Renal cortical epithelial cell (primary cell): Measurements from ENCODE around the gene KIAA0753. TPM values are rescaled to one million over a fixed set of nuclear protein-coding genes. Genes with fewer than 3 reads are reported as not detected.

Source experiments
- DNase-seq: peaks from one replicate; pipeline ENCODE4 v3.0.0-alpha.2; 2011; ENCODE audit warnings: low read depth
- total RNA-seq: library from RNA; depleted of rRNA; stranded (reverse); fragments of >200 nt; gene quantifications from 2 replicates; pipeline ENCODE4 v1.2.3, GENCODE V29; 2014

Gene KIAA0753
- total RNA-seq, 1 donor from 2014 or later, result 25.6 TPM

DNA sequence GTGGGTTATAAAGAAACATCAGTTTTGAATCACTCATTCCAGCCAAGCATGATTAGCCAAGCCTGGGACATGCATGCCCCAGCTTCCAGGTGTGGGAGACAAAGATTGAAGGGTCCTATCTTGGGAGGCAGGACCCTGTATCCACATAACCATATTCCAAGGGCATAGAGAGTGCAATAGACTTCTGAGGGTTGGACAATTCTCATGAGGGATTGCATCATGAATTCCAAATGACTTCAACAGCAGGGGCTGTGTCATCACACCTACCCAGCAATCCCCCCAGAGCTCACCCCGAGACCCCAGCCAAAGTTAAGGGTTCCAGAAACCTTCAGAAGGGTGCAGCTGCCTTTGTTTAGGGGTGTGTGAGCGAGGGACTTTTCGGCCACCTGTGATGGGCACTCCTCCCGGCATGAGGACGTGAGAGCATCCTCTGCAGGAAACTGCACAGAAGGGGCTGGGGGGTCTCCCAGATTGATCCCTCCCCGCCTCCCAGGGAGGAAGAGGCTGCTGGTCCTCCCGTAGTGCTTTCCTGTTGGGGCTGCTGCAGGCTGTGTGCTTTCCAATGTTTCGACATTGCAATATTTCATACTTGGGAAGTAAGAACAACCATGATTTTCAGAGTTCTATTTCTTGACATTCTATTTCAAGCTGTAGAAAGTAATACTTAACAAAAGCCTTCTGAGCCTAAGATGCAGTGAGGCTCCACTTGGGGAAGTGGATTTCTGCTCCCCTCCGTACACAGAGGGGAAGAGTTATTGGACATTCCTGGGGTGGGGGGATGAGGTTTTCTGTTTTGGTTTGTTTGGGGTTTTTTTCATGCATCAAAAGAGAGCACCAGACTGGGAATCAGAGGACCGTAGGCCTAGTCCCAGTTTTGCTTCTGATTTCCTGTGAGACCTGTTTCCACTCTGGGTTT, 70.9 kb downstream of the KIAA0753 start:
- DNase-seq, result no peak

DNA sequence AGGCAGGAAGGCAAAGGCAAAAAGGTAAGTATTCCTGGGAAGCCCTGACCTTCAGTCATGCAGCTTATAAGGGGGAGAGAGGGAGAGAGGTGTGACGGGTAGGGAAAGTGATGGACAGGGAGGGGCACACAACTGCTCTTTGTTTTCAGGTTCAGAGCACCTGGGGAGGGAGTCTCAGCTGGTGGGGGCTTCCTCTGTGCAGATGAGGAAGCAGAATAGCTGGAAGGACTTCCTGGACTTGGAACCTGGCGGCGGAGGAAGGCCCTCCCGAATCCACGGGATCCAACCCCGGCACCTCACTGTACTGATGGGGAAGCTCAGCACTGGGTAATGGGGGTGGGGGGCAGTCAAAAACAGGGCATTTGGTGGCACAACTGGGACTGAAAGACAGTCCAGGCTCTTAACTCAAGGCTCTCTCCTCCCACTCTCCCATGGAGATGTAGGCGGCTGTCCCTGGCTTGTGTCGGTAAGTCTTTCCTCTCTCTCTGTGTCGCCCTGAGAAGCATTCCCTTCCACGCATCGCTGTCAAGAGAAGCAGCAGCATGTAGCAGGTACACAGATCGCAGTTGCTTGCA, 72.2 kb downstream of the KIAA0753 start:
- no peak for DNase-seq

DNA sequence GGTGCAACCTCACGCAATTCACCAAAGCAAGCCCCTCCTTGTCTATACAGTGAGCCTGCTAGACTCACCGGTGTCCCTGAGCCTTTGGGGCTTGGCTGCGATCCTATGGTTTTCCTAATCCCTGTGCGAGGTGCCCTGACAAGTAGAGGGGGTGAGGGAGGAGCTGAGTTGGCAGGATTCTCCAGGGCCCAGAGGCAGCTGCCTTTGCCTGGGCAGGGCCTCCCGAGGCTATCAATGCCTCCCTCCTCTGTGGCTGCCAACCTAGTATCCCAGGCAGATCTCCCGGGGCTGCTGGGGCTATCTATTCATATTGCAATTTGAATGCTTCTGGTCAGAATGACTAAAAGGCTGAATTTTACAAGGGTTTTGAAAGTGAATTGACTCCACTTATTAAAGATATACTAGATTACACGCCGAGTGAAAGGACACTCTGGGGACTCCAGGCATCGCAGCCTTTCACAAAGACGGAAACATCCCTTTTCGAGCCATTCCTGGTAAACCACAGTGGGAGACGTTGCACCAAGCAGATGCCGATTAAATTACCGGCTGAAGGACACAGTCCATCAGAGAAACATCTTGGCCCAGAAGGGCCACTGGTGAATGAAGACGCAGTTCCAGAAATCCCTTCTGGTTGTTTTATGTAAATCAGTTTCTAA, 72.9 kb downstream of the KIAA0753 start:
- no peak for DNase-seq

DNA sequence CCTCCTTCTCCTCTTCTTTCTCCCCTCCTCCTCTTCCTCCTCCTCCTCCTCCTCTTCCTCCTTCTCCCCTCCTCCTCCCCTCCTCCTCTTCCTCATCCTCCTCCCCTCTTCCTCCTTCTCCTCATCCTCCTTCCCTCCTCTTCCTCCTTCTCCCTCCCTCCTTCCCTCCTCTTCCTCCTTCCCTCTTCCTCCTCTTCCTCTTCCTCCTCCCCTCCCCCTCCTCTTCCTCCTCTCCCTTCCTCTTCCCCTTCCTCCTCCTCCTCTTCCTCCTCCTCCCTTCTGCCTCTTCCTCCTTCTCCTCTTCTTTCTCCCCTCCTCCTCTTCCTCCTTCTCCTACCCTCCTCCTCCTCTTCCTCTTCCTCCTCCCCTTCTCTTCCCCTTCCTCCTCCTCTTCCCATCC, 79.1 kb downstream of the KIAA0753 start:
- no peak for DNase-seq

DNA sequence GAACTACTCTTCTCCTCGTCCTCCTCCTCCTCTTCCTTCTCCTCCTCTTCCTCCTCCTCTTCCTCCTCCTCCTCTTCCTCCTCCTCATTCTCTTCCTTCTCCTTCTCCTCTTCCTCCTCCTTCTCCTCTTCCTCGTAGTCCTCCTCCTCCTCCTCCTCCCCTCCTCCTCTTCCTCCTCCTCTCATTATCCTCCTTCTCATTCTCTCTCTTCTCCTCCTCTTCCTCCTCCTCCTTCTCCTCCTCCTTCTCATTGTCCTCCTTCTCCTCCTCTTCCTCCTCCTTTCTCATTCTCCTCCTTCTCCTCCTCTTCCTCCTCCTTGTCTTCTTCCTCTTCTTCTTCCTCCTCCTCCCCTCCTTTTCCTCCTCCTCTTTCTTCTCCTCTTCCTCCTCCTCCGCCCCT, 80.0 kb downstream of the KIAA0753 start:
- DNase-seq, result no peak

- no peak for DNase-seq
These were observed 80.7 kb downstream of the KIAA0753 start for GRCh38 chr17:6559753-6560215.

- DNase-seq, result no peak
These were observed 81.4 kb downstream of the KIAA0753 start for GRCh38 chr17:6558932-6559752.

DNA sequence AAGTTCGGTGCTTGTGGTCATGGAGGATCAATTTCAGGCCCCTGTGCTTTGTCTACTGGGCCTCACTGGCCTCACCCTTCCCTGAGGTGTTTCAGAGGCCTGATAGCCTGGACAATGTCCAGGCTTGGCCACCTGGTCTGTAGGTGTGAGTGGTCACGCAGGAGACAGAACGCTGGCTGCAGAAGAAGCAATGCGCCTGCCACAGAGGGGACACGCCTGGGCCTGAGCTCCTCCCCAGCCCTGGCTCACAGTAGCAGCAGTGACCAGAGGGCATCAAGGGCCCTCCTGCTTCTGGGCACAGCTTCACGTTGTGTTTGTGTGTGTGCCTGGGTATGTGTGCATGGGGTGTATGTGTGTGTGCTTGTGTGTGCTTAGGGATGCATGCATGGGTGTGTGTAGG, 82.2 kb downstream of the KIAA0753 start:
- DNase-seq, result no peak

DNA sequence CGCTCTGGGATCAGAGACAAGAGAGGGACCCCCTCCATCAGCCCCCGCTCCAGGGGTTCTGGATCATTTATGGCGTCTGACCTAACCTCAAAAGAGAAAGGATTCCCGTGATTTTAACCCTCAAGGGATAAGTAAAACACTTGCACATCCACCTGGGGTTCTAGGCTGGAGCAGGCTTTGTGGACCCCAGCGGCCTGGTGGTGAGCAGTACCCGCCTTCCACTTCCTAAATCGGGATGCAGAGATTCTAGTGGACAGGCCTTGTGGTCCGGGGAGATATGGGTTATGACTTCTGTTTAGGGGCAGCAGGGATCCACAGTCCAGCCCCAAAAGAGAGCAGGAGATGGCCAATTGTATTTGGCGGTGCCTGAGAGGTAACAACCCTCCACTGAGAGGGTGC, 83.5 kb downstream of the KIAA0753 start:
- DNase-seq, result no peak

- no peak for DNase-seq
These were observed 84.1 kb downstream of the KIAA0753 start, which contains the start of gene PITPNM3 for GRCh38 chr17:6556121-6557039. TSS of gene PITPNM3 (minus strand) at chr17:6556555. CDS start at chr17:6556406, 149 bp downstream.

GRCh38 chr17:6555331-6556120, 85.0 kb downstream of the KIAA0753 start:
- DNase-seq, result peak; percentile 52

- no peak for DNase-seq
These were observed 85.6 kb downstream of the KIAA0753 start for GRCh38 chr17:6554871-6555330.

DNA sequence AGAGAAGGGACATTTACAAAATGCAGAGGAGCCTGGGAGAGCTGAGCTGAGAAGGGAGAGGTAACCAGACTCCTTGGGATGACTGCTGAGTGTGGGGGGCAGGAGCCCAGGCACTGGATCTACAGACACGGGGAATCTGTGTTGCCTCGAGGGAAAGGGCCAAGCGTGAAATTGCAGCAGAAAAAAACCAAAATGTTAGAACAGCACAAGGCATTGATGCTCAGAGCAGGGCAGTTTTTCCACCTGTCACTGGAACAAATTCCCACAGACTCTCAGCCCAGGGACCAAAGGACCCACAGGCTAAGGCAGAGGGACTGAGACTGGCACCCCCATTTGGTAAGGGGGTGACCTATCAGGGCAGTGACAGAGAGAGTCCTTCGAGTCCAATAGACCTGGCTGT, 86.2 kb downstream of the KIAA0753 start:
- no peak for DNase-seq

GRCh38 chr17:6551869-6552531, 88.5 kb downstream of the KIAA0753 start:
- DNase-seq, result peak; percentile 29

DNA sequence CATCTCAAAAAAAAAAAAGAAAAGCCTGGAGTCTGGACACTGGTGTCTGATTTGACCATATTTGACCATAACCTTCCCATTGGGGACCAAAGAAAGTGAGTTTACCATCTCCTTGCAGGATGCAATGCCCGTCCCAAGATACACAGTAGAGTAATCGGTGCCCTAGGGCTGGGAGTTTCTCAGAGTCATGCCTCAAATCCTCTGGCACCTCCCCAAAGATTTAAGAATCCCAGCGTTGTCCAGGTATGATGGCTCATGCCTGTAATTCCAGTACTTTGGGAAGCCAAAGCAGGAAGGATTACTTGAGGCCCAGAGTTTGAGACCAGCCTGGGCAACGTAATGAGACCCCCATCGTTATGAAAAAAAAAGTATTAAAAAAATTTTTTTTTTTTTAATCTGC, 89.2 kb downstream of the KIAA0753 start:
- no peak for DNase-seq

DNA sequence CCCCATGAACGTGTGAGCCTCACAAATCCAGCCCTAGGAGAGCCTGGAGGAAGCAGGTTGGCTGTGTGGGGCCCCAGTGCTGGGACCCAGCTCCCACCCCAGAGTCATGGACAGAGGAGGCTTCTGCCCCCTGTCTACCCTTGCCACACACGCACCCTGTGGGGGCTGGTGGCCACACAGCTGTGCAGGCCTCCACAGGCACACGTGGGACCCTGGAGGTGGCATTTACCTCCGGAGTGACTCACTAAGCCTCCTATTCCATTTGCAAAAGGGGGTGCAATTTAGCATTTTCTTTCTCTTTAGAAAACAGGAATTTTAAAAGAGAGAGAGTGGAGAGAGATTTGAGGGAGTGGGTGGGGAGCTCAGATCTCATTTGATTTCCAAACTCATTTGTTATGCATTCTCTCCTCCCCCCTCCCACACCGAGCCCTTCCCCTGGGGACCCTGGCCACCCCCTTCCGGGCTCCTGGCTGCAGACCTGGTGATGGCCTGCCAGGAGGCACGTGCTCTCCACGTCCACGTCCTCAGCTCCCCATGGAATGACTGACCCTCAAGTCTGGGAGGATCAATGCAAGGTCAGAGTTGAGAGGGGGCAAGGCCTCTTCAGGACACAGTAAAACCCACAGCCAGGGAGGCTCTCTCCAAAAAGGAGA, 91.0 kb downstream of the KIAA0753 start:
- DNase-seq, result no peak

DNA sequence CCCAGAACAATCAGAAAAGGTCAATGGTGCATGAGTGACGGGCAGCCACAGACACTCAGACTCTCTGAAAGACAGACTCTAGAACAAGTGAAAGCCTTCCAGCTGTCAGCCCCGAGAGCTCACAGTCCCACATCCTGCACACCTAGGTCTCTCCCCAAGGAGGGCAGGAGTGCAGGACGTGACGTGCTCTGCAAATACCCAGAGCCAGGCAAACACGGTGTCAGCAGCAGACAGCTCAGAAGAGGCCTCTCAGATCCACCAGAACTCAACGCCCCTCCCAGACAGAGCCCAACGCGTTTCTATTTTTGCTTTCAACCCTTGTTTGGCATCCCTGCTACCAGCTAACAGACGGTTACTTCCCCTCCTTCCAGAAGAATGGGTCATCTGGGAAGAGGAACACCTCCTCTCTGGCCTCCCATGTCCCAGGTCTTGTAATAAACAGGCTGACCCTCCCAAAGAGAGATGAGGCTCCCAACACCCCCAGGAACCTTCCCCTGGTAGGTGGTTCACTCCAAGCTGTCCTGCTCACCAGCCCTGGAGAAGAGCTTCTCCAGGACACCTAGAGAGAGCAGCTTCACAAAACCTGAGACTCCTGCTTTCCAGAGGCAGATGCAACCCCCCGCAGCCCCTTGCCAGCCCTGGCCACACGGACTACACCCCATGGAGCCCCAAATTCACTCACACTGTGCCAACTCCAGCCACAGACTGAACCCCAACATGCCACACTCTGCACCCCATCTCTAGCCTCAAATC, 91.8 kb downstream of the KIAA0753 start:
- no peak for DNase-seq

DNA sequence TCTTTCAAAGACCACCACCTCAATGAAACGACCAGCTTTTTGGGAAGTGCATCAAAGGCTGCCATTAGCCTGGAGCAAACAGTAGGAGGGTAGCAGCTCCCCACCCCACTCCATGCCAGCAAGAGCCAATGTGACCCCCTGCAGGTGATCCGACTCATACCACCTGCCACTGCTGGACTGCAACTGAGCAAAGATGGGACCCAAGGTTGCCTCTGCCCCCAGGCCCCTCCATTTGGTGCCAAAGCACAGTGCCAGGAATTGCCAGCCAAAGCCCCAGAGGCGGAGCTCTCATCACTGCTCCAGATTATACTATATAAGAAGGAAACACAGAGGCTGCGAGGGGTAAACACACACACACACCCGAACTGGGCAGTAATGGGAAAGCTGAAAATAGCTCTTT, 92.5 kb downstream of the KIAA0753 start:
- DNase-seq, result no peak
